ENCODE measurements around the gene LINGO1.

DNA sequence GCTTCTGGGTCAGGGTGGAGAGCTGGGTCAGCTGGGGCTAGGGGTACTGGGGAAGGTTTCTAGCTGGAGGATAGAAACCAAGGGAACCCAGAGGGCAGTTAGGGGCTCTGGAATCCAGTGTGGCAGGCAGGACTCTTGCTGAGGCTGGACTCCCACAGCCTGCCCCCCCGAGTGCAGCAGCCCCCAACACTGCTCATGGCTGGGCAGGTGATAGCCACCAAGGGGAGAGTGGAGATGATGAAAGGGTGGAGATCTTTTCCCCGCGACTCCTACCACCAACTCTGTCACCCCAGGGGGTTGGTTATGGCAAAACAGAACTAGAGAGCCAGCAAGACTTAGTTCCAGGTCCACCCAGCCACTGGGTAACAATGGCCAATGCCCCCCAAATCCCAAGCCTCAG, 16.9 kb upstream of the LINGO1 start:
- TF ChIP-seq, protein P1, sequence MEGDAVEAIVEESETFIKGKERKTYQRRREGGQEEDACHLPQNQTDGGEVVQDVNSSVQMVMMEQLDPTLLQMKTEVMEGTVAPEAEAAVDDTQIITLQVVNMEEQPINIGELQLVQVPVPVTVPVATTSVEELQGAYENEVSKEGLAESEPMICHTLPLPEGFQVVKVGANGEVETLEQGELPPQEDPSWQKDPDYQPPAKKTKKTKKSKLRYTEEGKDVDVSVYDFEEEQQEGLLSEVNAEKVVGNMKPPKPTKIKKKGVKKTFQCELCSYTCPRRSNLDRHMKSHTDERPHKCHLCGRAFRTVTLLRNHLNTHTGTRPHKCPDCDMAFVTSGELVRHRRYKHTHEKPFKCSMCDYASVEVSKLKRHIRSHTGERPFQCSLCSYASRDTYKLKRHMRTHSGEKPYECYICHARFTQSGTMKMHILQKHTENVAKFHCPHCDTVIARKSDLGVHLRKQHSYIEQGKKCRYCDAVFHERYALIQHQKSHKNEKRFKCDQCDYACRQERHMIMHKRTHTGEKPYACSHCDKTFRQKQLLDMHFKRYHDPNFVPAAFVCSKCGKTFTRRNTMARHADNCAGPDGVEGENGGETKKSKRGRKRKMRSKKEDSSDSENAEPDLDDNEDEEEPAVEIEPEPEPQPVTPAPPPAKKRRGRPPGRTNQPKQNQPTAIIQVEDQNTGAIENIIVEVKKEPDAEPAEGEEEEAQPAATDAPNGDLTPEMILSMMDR (IDR thresholded peaks at IDR 0.05), result no peak
- TF ChIP-seq POLR2A (IDR thresholded peaks at IDR 0.05), result no peak

Data from thyroid gland (tissue), 4 donors.